Measurements from ENCODE around the gene GPD2.

Gene GPD2

DNA sequence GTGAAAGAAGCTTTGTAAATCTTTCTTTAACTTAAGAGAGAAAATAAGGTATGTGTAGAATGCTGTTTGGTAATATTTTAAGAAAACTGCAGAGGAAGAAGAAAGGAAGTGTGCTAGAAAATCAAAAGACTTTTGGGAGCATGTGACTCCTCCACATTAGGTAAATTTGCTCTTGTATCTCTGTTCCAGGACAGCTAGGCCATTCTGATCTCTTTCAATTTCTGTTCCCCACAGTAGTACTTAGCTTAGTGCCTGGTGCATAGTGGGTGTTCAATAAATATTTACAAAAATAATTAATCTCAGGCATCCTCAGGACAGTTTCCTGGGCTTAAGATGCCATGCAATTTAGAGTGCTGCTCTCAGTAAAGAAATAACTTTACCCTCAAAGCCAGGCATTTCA is 105.0 kb downstream of the GPD2 start:
- no peaks in the 10 kb centered on the region for H3K36me3 ChIP-seq (ENCODE audit: control insufficient read depth, insufficient read depth, low read length)
- H3K4me2 ChIP-seq (ENCODE audit: low read length): no peak overlapping the region
- no peak overlapping the region for H3K27ac ChIP-seq

DNA sequence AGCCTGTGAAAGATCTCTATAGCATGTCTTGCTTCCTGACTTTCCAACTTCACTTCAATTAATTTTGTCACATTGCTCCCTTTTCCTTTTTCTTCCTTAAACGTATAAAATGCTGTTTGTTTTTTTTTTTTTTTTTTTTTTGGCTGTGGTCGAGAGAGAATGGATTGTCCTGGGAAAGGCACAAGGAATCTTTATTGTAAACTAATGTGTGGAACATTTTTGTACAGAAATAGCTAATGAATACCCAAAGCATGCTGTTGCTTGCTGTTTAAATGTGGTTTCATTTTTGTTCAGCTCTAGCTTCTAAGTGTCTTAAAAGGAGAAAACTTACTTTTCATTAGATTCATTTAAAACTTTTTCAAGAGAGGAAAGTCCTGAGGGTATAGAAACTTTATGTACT is 105.5 kb downstream of the GPD2 start:
- no peaks in the 10 kb centered on the region for H3K27me3 ChIP-seq (ENCODE audit: control insufficient read depth, insufficient read depth, low read length)
- H3K9me3 ChIP-seq (ENCODE audit: control insufficient read depth, low read length): no peaks in the 10 kb centered on the region
- no peaks in the 10 kb centered on the region for H3K36me3 ChIP-seq (ENCODE audit: control insufficient read depth, insufficient read depth, low read length)
- no peak overlapping the region for H3K27ac ChIP-seq
- H3K9ac ChIP-seq: no peak overlapping the region
- H2AFZ ChIP-seq: no peak overlapping the region
- no peaks in the 10 kb centered on the region for H3K79me2 ChIP-seq
- TF ChIP-seq, protein P1, sequence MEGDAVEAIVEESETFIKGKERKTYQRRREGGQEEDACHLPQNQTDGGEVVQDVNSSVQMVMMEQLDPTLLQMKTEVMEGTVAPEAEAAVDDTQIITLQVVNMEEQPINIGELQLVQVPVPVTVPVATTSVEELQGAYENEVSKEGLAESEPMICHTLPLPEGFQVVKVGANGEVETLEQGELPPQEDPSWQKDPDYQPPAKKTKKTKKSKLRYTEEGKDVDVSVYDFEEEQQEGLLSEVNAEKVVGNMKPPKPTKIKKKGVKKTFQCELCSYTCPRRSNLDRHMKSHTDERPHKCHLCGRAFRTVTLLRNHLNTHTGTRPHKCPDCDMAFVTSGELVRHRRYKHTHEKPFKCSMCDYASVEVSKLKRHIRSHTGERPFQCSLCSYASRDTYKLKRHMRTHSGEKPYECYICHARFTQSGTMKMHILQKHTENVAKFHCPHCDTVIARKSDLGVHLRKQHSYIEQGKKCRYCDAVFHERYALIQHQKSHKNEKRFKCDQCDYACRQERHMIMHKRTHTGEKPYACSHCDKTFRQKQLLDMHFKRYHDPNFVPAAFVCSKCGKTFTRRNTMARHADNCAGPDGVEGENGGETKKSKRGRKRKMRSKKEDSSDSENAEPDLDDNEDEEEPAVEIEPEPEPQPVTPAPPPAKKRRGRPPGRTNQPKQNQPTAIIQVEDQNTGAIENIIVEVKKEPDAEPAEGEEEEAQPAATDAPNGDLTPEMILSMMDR (IDR thresholded peaks at IDR 0.05): no peak
- no peak overlapping the region for H3K4me2 ChIP-seq (ENCODE audit: low read length)
- no peak overlapping the region for H3K4me3 ChIP-seq (ENCODE audit: low read depth, low read length)
- peaks cover 4% of the 10 kb centered on the region for H3K4me1 ChIP-seq

More for the DNA sequence above, 105.0 kb downstream of the GPD2 start:
- Histone ChIP-seq H3K4me3 (ENCODE audit: low read depth, low read length) (no peak overlapping the region), H3K9ac (no peak overlapping the region), H3K27me3 (ENCODE audit: control insufficient read depth, insufficient read depth, low read length) (no peaks in the 10 kb centered on the region), H3K79me2 (no peaks in the 10 kb centered on the region), H3K9me3 (ENCODE audit: control insufficient read depth, low read length) (no peaks in the 10 kb centered on the region), H3K4me1 (peaks cover 4% of the 10 kb centered on the region), H2AFZ (no peak overlapping the region)
- TF ChIP-seq, protein P1 (IDR thresholded peaks at IDR 0.05): no peak

DNA sequence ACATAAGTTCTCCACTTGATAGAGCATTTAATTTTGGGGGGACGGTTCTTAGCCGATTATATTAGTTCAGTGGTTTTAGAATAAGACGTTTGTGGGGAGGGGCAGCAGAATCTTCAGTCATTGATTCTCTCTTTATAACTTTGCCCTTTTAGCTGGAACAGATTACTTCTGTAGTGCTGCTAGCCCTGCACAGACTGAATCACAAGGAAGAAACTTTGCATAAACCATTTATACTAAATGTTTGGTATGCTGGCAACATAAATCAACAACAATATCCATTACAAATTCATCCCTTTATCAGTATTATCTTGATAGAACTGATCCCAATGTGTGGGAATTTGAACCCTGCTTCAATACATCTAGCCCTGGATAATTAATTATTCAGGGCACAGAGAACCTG is 112.2 kb downstream of the GPD2 start:
- Histone ChIP-seq H3K79me2 (no peaks in the 10 kb centered on the region), H3K36me3 (ENCODE audit: control insufficient read depth, insufficient read depth, low read length) (no peaks in the 10 kb centered on the region)
- TF ChIP-seq, protein P1 (IDR thresholded peaks at IDR 0.05): no peak

DNA sequence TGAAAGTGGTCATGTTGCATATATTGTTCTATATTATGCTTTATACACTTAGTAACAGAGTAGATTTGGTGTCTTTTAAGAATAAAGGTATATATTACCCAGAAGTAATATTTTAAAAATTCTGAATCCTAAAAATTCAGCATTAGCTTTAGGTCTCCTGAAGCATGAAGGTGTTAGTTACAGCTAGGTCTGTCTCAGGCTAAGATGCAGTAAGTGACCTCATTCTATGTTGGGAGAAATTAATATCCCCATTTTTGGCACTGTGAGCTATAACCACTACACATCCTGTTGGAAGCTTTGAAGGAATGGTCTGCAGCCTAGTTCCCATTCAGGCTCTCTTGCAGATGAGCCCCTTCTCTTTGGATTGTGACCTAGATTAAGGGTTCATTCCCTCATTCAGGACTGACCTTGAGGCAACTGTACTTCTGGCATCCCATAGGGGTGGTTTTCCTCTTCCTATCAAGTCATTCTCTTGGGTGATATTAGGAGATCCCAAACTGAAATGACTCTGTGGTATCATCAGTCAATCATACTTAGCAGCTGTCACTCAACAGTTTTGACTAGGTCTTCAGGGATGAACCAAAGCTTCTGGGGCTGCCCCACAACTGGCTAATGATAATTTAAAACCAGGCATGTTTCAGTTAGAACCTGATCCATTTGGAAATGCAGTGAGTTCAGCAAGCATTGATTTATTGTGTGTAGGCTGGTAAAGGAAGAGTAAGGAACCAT is 117.7 kb downstream of the GPD2 start:
- Histone ChIP-seq H3K4me2 (ENCODE audit: low read length) (no peak overlapping the region), H3K4me1 (no peaks in the 10 kb centered on the region), H3K79me2 (no peaks in the 10 kb centered on the region), H3K36me3 (ENCODE audit: control insufficient read depth, insufficient read depth, low read length) (no peaks in the 10 kb centered on the region), H3K9me3 (ENCODE audit: control insufficient read depth, low read length) (no peaks in the 10 kb centered on the region), H3K9ac (no peak overlapping the region), H3K27me3 (ENCODE audit: control insufficient read depth, insufficient read depth, low read length) (no peaks in the 10 kb centered on the region), H3K27ac (no peak overlapping the region), H2AFZ (no peak overlapping the region), H3K4me3 (ENCODE audit: low read depth, low read length) (no peak overlapping the region)
- TF ChIP-seq, protein P1 (IDR thresholded peaks at IDR 0.05): no peak

More for the DNA sequence above, 112.2 kb downstream of the GPD2 start:
- Histone ChIP-seq H3K4me1 (no peaks in the 10 kb centered on the region), H3K27ac (no peak overlapping the region), H3K4me2 (ENCODE audit: low read length) (no peak overlapping the region), H2AFZ (no peak overlapping the region), H3K27me3 (ENCODE audit: control insufficient read depth, insufficient read depth, low read length) (no peaks in the 10 kb centered on the region), H3K9me3 (ENCODE audit: control insufficient read depth, low read length) (no peaks in the 10 kb centered on the region), H3K9ac (no peak overlapping the region), H3K4me3 (ENCODE audit: low read depth, low read length) (no peak overlapping the region)

DNA sequence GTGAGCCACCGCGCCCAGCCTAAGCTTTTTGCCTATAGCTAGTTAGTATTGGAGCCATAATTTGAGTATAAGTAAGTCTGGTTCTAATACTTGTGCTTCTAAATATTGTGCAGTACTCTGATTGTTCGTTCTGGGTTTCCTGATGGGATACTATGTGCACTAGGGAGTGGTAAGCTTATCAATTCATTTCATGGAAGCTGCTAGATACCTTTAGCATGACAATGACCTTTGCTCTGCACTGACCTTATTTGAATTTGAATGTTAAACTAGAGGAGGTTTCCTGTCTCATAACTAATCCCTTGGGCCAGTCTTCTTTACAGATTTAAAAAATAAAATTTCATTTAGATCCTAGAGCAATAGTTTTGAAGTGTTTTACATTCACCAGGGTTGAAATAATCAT is 125.1 kb downstream of the GPD2 start:
- no peak overlapping the region for H3K27ac ChIP-seq
- no peak overlapping the region for H2AFZ ChIP-seq
- H3K4me2 ChIP-seq (ENCODE audit: low read length): no peak overlapping the region
- no peak overlapping the region for H3K4me3 ChIP-seq (ENCODE audit: low read depth, low read length)
- no peaks in the 10 kb centered on the region for H3K9me3 ChIP-seq (ENCODE audit: control insufficient read depth, low read length)
- no peak overlapping the region for H3K9ac ChIP-seq
- no peaks in the 10 kb centered on the region for H3K36me3 ChIP-seq (ENCODE audit: control insufficient read depth, insufficient read depth, low read length)
- no peaks in the 10 kb centered on the region for H3K79me2 ChIP-seq
- no peaks in the 10 kb centered on the region for H3K4me1 ChIP-seq
- TF ChIP-seq, protein P1 (IDR thresholded peaks at IDR 0.05): no peak
- H3K27me3 ChIP-seq (ENCODE audit: control insufficient read depth, insufficient read depth, low read length): no peaks in the 10 kb centered on the region

Measured in parathyroid adenoma (tissue), 2 donors.